Transverse colon (tissue), 3 donors: Measurements from ENCODE around the gene DNAH11.

Experiments
- POLR2A ChIP-seq: fragments of 450-650 bp; IDR thresholded peaks from one replicate; pipeline ENCODE4 v1.6.1; 2016; ENCODE audit warnings: antibody characterized with exemption, mild to moderate bottlenecking, moderate library complexity
- TF ChIP-seq, protein P1 (sequence below), 5 experiments: fragments of 200-600 bp in 3 of 5; fragments of 450-650 bp in 2 of 5; sonication (generic) in 3 of 5; IDR thresholded peaks; 1 replicate in 2 of 5; 2 replicates in 3 of 5; pipeline ENCODE4 v1.5.1; 2016 to 2017; ENCODE audit warnings: antibody characterized with exemption in 5 of 5, inconsistent platforms in 3 of 5, mild to moderate bottlenecking in 2 of 5, moderate library complexity in 1 of 5

DNA sequence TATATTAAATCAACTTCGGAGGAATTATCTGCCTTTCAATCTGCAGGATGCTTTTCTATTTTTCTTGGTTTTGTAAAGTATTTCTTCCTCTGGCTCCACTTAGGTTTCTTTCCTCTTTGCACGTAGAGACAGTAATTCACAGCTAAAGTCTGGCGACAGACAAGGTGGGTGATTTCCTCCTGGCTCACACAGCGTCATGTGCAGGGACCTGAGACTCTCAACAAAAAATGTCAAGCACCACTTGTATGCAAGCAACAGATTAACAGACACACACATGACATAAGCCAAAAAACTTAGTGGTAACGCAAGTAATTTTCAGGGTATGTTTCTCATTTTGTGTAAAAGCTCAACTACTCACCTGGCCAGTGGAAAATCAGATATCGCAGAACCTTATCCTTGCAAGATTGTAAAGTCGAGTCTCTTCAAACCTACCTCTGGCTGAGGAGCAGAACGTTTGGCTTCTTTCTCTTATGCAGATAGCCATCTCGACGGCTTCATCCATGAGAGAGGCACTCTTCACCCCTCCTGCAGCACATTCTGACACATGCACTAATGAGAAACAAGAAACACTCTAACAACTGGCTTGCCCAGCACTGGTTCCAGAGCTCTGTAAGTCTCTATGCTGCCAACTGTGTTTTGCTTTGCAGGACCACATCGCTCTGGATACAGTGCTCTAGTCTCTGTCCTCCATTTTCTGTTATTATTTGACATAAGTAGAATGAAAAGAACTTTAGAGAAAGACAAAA is 214.9 kb downstream of the DNAH11 start:
- TF ChIP-seq, protein P1, sequence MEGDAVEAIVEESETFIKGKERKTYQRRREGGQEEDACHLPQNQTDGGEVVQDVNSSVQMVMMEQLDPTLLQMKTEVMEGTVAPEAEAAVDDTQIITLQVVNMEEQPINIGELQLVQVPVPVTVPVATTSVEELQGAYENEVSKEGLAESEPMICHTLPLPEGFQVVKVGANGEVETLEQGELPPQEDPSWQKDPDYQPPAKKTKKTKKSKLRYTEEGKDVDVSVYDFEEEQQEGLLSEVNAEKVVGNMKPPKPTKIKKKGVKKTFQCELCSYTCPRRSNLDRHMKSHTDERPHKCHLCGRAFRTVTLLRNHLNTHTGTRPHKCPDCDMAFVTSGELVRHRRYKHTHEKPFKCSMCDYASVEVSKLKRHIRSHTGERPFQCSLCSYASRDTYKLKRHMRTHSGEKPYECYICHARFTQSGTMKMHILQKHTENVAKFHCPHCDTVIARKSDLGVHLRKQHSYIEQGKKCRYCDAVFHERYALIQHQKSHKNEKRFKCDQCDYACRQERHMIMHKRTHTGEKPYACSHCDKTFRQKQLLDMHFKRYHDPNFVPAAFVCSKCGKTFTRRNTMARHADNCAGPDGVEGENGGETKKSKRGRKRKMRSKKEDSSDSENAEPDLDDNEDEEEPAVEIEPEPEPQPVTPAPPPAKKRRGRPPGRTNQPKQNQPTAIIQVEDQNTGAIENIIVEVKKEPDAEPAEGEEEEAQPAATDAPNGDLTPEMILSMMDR (IDR thresholded peaks at IDR 0.05): no peak
- TF ChIP-seq POLR2A: no peak
